Fibroblast of upper back skin (primary cell): Measurements from ENCODE around the gene CEPT1.
"Not testable (repeated sequence)": the region's sequence is repeated elsewhere in the genome, so short reads cannot be mapped to it uniquely, and the experiment has no call there.

Experiments
- DNase-seq: peaks from one replicate; pipeline ENCODE4 v3.0.0-alpha.2; 2013

Gene CEPT1

GRCh38 chr1:111139956-111140679 is at the start of gene CEPT1, which contains the start of gene DRAM2:
Gene CEPT1 (plus strand): TSS chr1:111140223. CDS start chr1:111147715, 7,492 bp downstream.
Gene DRAM2 (minus strand): TSS chr1:111140093. CDS start chr1:111131554, 8,539 bp downstream.
- peak; percentile 94 for DNase-seq

- not testable (repeated sequence) for DNase-seq
Observed at GRCh38 chr1:111095421-111095820, 44.6 kb upstream of the CEPT1 start.

DNA sequence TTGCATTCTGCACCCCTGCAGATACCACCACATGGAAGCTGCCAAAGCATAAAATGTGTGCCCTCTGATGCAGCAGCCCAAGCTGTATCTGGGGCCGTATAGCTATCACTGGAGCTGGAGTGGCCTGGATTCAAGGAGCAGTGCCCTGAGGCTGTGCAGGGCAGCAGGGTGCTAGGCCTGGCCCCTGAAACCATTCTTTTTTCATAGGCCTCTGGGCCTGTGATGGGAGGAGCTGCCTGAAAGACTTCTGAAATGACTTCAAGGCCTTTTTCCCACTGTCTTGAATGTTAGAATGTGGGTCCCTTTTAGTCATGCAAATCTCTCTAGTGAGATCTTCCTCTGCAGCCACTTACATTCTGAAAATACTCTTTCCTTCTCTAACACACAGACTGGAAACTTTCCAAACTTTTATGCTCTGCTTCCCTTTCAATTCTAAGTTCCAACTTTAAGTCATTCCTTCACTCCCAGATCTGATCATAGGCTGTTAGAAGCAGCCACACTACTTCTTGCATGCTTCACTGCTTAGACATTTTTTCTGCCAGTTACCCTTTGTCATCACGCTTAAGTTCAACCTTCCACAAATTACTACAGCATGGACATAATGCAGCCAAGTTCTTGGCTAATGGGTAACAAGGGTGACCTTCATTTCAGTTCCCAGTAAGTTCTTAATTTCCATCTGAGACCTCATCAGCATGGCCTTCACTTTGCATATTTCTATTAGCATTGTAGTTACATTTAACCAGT is 42.5 kb upstream of the CEPT1 start:
- no peak for DNase-seq

GRCh38 chr1:111099289-111099688 is 40.7 kb upstream of the CEPT1 start:
- DNase-seq: no peak

DNA sequence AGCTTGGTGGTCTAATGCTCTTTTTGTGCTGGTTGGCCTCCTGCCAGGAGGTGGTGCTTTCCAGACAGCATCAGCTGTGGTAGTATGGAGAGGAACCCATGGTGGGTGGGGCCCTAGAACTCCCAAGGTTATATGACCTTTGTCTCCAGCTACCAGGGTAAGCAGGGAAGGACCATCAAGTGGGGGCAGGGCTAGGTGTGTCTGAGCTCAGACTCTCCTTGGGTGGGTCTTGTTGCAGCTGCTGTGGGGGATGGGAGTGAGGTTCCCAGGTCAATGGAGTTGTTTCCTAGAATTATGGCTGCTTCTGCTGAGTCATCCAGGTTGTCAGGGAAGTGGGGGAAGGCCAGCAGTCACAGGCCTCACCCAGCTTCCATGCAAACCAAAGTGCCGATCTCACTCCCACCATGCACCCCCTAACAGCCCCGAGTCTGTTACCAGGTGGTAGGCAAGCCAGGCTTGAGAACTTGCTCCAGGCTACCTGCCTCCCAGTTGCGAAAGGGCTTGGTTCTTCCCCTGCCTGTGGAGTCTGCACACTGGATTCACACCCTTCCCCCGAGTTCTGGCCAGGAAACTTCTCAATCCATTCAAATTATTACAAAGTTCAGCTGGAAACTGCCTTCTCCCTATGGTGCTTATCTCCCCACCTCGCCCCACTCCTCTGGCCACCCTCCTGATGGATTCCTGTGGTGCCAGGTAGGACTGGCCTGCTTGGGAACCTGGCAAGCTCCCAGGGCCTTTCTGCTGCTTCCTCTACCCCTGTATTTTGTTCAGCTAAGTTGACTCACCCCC is 38.0 kb upstream of the CEPT1 start:
- DNase-seq: no peak

GRCh38 chr1:111104981-111105380 is 35.0 kb upstream of the CEPT1 start:
- no peak for DNase-seq

- peak; percentile 3 for DNase-seq
Observed at GRCh38 chr1:111110197-111110899, 29.7 kb upstream of the CEPT1 start.

GRCh38 chr1:111116496-111116895 is 23.5 kb upstream of the CEPT1 start:
- no peak for DNase-seq

DNA sequence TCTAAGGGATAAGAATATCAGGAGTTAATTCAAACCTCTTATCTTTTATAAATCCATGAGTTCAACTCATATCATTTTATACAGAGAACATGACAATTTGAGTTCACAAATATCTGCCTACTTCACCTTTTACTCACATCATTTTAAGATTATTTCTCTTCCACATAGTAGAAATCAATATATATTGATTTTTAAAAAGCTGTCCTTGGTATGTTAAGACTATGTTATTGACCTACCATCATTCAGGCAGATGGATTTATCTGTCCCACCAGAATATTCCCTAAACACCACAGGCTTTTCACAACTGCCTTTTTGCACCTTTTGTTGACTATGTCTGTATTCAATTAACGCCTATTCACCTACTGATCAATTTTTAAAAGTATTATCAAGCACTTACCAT is 13.7 kb upstream of the CEPT1 start:
- no peak for DNase-seq

DNA sequence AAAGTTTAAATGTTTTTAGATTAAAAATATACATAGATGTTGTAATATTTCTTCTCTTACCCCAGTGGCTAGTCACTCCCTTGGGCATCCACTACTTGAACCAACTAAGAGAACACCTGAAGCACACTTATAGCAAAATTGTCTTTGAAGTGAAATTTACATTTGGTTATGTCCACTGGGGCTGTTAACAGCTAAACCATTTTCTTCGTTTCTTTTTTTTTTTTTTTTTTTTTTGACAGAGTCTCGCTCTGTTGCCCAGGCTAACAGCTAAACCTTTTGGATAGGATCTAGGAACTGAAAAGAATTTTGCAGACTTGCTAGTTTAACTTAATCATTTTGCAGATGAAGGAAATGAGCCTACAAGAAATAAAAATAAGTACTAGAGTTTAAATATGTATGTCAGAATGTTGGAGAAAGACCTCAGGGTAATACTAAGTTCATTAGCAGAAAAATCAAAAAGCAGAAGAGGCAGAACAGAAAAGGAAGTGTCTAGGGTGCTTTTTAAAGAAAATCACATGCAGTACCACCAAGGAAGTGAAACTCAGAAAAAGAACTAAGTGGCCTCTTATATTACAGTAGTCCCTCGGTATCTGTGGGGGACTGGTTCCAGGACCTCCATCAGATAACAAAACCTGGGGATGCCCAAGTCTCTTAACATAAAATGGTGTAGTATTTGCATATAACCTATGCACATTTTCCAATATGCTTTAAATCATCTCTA is 11.9 kb upstream of the CEPT1 start:
- DNase-seq: no peak

DNA sequence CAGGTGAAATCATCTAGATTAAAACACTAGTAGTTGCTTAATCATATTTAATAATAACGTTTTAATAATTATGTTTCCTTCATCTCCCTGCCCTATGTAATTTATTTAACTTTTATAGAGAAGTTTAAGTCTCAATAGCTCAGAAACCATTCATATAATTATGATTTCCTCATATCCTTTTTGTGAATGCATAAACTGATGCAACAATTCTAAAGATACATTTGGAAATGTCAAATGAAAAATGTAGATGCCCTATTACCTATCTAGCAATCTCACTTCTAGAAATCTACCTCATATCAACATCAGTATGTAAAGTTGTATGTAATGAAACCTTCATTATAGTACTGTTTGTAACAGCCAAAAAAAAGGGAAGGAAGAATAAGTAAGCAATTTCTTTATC is 10.6 kb upstream of the CEPT1 start:
- DNase-seq: no peak

DNA sequence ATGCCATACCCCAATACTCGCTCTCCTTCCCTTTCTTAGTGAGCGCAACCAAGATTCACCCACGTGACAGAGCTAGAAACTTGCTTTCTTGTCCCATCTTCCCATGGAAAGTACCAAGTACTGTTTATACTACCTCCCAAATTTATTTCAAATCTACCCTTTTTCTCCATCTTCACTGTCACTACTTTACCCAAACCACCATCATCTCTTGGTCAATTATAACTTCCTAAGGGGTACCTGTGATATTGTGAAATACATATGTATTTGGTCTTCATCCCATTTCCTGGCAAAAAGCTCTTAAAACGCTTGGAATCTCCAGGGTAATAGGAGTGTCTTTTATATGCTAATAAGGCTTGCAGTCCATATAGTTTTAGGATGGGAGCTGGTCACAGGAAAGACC is 8.3 kb upstream of the CEPT1 start:
- DNase-seq: no peak

GRCh38 chr1:111133866-111134265 is 6.2 kb upstream of the CEPT1 start:
- DNase-seq: no peak

- DNase-seq: peak; percentile 50
Observed at GRCh38 chr1:111139324-111139955, 583 bp upstream of the CEPT1 start.

DNA sequence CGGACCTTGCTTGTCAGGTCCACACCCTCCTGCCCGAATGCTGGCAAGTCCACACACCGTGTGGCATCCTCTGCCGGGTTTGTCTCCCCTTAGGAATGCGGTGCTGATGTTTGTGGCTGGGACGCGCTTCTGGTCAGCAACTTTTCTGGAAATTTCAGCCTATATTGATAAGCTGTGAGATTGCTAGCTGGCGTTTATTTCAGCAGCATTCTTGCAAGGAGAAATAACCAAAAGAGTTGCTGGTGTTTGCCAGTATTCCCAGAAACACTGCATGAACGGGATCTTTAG is 601 bp downstream of the CEPT1 start:
- peak; percentile 39 for DNase-seq

DNA sequence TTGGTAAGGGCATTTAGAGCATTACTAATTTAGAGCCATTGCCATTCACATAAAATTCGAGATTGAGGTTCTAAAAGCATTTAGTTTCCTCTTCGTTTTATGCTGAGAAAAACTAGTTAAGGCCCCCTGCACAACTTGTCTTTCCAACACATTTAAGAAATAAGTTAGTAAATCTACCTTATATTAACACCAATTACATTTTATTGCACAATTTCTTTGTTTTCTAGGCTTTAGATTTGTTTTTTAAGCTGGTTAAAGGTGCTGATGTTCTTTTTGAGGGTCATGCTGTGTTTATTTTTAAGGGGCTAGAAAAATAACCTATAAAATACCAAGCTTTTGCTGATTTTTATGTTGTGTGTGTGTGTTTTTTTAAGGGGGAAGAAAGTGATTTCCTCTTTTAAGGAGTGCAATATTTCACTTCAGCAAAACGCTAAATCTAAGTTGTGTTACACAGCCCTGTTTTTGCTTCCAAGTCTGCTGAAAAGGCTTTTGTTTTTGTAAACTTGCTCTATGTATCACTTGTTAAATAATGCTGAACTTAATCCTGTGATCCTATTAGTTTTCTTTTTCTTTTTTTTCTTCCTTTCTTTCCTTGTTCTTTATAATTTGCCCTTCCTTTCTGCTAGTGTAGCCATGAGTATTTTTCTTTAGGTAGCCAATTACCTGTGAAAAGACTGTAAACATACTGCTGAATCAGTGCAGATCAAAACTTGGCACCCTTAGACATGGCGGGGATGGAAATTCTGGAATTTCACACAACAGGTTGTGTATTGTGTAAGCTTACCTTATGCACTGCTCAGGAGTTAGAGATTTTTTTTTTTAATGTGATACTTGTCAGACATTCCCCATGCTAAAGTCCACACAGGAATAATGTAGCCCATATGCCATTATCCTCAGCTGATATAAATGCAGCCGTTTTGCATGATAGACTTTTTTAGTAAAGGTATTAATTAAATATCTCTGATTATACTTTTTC is 1.5 kb downstream of the CEPT1 start:
- DNase-seq: no peak

GRCh38 chr1:111142356-111142975 is 2.4 kb downstream of the CEPT1 start:
- no peak for DNase-seq

- no peak for DNase-seq
Observed at GRCh38 chr1:111145542-111145941, 5.5 kb downstream of the CEPT1 start.

- DNase-seq: no peak
Observed at GRCh38 chr1:111145963-111146768, 6.1 kb downstream of the CEPT1 start.
